Measurements from ENCODE around the gene CADPS2. TPM values are rescaled to one million over a fixed set of nuclear protein-coding genes. Genes with fewer than 3 reads are reported as not detected.

Gene CADPS2
- total and polyA plus RNA-seq, 2 of the 8 experiments (the other 6 are each of a cell fraction or from before 2014, with no cell fraction given) = 8.9 to 22.3 TPM

DNA sequence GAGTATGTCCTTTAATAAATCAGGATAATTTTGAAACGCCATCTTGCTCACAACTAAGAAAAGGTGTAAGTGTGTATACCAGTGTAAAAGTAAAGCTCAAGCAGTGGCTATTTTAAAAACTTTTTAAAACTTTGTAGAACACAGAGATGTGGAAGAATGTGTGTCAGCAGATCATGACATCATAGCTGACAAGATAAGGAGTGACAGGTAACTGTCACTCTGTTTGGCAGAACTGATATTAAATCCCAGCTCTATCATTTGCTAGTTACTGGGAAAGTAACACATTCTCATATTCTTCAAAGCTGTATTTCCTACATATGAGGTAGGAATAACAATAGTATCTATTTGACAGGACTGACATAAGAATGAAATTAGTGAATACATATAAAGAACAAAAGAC lies 119.7 kb downstream of the CADPS2 start:
- H3K9me3 ChIP-seq (ENCODE audit: insufficient read depth in 2 of 2, low read depth in 1 of 2, low read length in 1 of 2) = no peaks in the 10 kb centered on the region
- no peak overlapping the region for H3K9ac ChIP-seq (replicated peaks in 1 of 4; ENCODE audit: extremely low read depth in 1 of 4, low read depth in 3 of 4, low read length in 3 of 4)
- WGBS, 2 experiments (ENCODE audit: extremely low coverage in 1 of 2, insufficient coverage in 1 of 2, insufficient read length in 1 of 2, insufficient replicate concordance in 2 of 2, low coverage in 1 of 2, low lambda C conversion rate in 2 of 2, missing lambda C conversion rate in 1 of 2) = 85% methylated on average over 1 of the region's 1 CpG; no CpG with 5 or more reads in 1 of the 2 experiments
- H2BK15ac ChIP-seq (ENCODE audit: low read length) = no peak overlapping the region
- H3K27me3 ChIP-seq (replicated peaks in 1 of 4; ENCODE audit: control insufficient read depth in 3 of 4, extremely low read depth in 1 of 4, insufficient read depth in 3 of 4, low read length in 3 of 4) = no peaks in the 10 kb centered on the region
- ChIA-PET CTCF (ENCODE audit: partially characterized antibody) (interaction anchor here (0.8 kb wide), 1 partner anchor 233 kb away, joined by 3 read pairs; no protein-coding TSS in a partner anchor), POLR2A (ENCODE audit: partially characterized antibody) (no interaction called here)
- H3K23ac ChIP-seq (ENCODE audit: insufficient read length) = no peak overlapping the region
- no peak overlapping the region for H3K4ac ChIP-seq (replicated peaks; ENCODE audit: insufficient read length, low read depth, low read length)
- H3K4me1 ChIP-seq (replicated peaks in 1 of 4; ENCODE audit: control insufficient read depth in 3 of 4, insufficient read depth in 4 of 4, low read length in 3 of 4) = peaks cover 1 to 7% (median 5%) of the 10 kb centered on the region in 4 experiments; a peak in 5 of 7 replicates
- H2BK20ac ChIP-seq (ENCODE audit: low read length) = no peak overlapping the region
- H3K4me3 ChIP-seq (ENCODE audit: extremely low read depth in 1 of 4, insufficient read depth in 2 of 4, low read depth in 3 of 4, low read length in 4 of 4) = no peak overlapping the region
- FAIRE-seq (no peak), DNase-seq (ENCODE audit: low read depth in 1 of 2, low spot score in 2 of 2) (no peak)
- H3K79me1 ChIP-seq (ENCODE audit: low read depth, low read length) = no peaks in the 10 kb centered on the region; the same call in 1 of the 2 replicates
- no peak overlapping the region for H2BK12ac ChIP-seq (ENCODE audit: low read depth, low read length)
- no peak overlapping the region for H2BK5ac ChIP-seq (ENCODE audit: low read depth, low read length)
- no peaks in the 10 kb centered on the region for H3K36me3 ChIP-seq (ENCODE audit: control insufficient read depth in 2 of 4, insufficient read depth in 4 of 4, low read length in 3 of 4)
- no peaks in the 10 kb centered on the region for H3K23me2 ChIP-seq (ENCODE audit: low read depth, low read length)
- no peak overlapping the region for H3K56ac ChIP-seq (replicated peaks; ENCODE audit: insufficient read length, low read depth, low read length)
- no peak overlapping the region for H2AK5ac ChIP-seq (ENCODE audit: low read depth, low read length)
- H3K27ac ChIP-seq (ENCODE audit: low read depth, low read length) = no peak overlapping the region
- H4K91ac ChIP-seq (replicated peaks; ENCODE audit: insufficient read length, low read length) = no peak overlapping the region
- H4K8ac ChIP-seq (ENCODE audit: extremely low read depth, insufficient read depth, low read length) = no peak overlapping the region
- no peak overlapping the region for H3K18ac ChIP-seq (ENCODE audit: extremely low read depth, low read length)
- H4K5ac ChIP-seq (ENCODE audit: insufficient read length, low read depth, low read length) = no peak overlapping the region
- no peaks in the 10 kb centered on the region for H4K20me1 ChIP-seq (replicated peaks in 1 of 2; ENCODE audit: control insufficient read depth in 1 of 2, insufficient read depth in 2 of 2, low read length in 2 of 2)
- H3K14ac ChIP-seq (ENCODE audit: insufficient read length) = no peak overlapping the region
- no peaks in the 10 kb centered on the region for H3K79me2 ChIP-seq (ENCODE audit: control insufficient read depth in 1 of 2, insufficient read depth in 2 of 2, low read length in 2 of 2)
- H2AFZ ChIP-seq (ENCODE audit: low read length) = no peak overlapping the region
- H3K4me2 ChIP-seq (ENCODE audit: insufficient read depth in 1 of 2, low read depth in 2 of 2, low read length in 2 of 2) = no peak overlapping the region
- no peak overlapping the region for H2BK120ac ChIP-seq (replicated peaks; ENCODE audit: low read depth, low read length)
- TF ChIP-seq TAF7 (optimal IDR thresholded peaks at IDR 0.05; ENCODE audit: borderline replicate concordance, low read depth, low read length) = no peak
- no peak for TF ChIP-seq KDM4A (IDR thresholded peaks at IDR 0.05; ENCODE audit: low read depth, low read length, severe bottlenecking)
- no peak for TF ChIP-seq CEBPB (IDR thresholded peaks at IDR 0.05; ENCODE audit: low read depth, low read length)
- TF ChIP-seq SP4 (IDR thresholded peaks at IDR 0.05; ENCODE audit: low read length) = no peak
- TF ChIP-seq BRCA1 (IDR thresholded peaks at IDR 0.05; ENCODE audit: low read depth, low read length) = no peak
- no peak for TF ChIP-seq GTF2F1 (IDR thresholded peaks at IDR 0.05; ENCODE audit: borderline replicate concordance, low read depth, low read length)
- TF ChIP-seq HDAC2 (IDR thresholded peaks at IDR 0.05; ENCODE audit: borderline replicate concordance in 1 of 2, low read depth in 2 of 2, low read length in 2 of 2) = no peak
- TF ChIP-seq TCF12 (IDR thresholded peaks at IDR 0.05; ENCODE audit: low read depth, low read length) = no peak
- TF ChIP-seq CTBP2 (IDR thresholded peaks at IDR 0.05; ENCODE audit: borderline replicate concordance, insufficient read depth, insufficient read length, low read length) = no peak
- no peak for TF ChIP-seq ZNF274 (IDR thresholded peaks at IDR 0.05; ENCODE audit: borderline replicate concordance, extremely low read depth, low read length)
- no peak for TF ChIP-seq BCL11A (IDR thresholded peaks at IDR 0.05; ENCODE audit: low read depth in 2 of 2, low read length in 2 of 2)
- TF ChIP-seq CHD2 (IDR thresholded peaks at IDR 0.05; ENCODE audit: low read length) = no peak
- TF ChIP-seq POLR2A (IDR thresholded peaks at IDR 0.05; ENCODE audit: control extremely low read depth in 1 of 2, low read depth in 2 of 2, low read length in 2 of 2) = no peak
- no peak for TF ChIP-seq SUZ12 (IDR thresholded peaks at IDR 0.05; ENCODE audit: low read length)
- TF ChIP-seq, protein P1, sequence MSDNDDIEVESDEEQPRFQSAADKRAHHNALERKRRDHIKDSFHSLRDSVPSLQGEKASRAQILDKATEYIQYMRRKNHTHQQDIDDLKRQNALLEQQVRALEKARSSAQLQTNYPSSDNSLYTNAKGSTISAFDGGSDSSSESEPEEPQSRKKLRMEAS (IDR thresholded peaks at IDR 0.05) = no peak
- no peak for TF ChIP-seq POLR2AphosphoS5 (IDR thresholded peaks at IDR 0.05; ENCODE audit: low read depth, low read length)

All from H1 (cell line).